NK-92 (cell line): ENCODE data around the gene HYCC1.
"Not testable (repeated sequence)": the region's sequence is repeated elsewhere in the genome, so short reads cannot be mapped to it uniquely, and the experiment has no call there.

ENCODE experiments used
- DNase-seq: peaks from one replicate; lab custom pipeline; 2025; ENCODE audit not compliant: unreplicated experiment; lab: John Stamatoyannopoulos, UW

The HYCC1 gene

DNA sequence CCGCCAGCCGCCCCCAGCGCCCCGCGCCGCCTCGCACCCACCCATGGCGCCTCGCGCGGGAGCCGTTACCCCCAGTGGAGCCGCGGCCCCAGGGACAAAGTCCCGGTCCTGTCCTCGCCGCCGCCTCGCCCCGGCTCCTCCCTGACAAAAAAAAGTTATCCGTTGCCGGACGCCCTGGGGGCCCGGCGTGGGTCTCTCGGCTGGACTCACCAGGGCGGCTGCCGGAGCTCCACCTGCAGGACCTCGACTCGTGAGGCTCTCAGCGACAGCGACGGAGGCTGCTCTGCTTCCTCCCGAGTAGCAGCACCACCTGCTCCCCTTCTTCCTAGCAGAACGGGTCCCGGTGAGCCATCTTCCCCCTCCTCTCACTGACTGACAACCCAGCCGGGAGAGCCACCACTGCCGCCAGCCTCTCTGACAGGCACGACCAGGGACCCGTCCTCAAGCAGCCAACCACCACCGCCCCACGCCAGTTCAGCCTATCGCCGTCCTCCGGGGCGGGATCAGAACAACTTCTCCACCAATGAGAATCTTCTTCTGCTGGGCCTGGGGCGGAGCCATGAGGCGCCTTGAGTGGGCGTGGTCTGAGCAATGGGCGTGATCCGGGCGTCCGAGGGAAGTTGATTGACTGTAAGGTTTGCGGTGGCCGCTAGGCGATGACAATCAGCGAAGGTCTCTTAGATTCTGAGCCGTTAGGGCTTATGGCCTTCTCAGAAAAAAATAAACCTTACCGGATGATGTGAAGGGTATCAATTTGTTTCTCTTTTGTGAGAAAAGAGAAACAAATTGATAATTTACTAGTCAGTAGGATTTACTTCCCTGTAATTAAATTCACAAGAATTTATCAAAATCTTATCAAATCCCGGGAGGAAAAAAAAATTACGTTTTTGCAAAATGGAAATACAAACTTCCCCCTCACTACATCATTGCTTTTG lies at the start of gene HYCC1:
HYCC1 (minus strand) TSS at position 416 of the 935 bp plus-strand sequence. CDS start 23,019 bp downstream, outside the sequence.
- DNase-seq, result peak; percentile 95

DNA sequence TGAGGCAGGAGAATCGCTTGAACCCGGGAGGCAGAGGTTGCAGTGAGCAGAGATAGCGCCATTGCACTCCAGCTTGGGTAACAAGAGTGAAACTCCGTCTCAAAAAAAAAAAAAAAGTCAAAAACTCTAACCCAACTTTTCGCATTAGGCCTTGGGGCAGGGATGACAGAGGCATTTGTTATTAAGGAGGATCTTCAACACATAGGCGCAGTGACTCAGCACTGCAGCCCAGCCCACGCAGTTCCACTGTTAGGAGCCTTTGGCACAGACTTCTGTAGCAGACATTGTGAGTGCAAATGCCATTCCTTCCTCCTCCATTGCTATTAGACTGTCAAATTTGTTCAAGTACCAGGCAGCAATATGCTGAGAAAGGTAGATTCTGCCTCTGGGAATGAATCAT lies 48.5 kb upstream of the HYCC1 start:
- DNase-seq, result no peak

DNA sequence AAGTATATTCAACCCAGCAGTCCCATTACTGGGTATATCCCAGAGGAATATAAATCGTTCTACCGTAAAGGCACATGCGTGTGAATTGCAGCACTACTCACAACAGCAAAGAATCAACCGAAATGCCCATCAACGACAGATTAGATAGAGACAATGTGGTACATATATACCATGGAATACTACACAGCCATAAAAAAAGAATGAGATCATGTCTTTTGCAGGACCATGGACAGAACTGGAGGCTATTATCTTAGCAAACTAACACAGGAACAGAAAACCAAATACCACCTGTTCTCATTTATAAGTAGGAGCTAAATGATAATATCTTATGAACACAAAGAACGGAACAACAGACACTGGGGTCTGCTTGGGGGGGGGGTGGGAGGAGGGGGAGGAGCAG lies 47.4 kb upstream of the HYCC1 start:
- no peak for DNase-seq

DNA sequence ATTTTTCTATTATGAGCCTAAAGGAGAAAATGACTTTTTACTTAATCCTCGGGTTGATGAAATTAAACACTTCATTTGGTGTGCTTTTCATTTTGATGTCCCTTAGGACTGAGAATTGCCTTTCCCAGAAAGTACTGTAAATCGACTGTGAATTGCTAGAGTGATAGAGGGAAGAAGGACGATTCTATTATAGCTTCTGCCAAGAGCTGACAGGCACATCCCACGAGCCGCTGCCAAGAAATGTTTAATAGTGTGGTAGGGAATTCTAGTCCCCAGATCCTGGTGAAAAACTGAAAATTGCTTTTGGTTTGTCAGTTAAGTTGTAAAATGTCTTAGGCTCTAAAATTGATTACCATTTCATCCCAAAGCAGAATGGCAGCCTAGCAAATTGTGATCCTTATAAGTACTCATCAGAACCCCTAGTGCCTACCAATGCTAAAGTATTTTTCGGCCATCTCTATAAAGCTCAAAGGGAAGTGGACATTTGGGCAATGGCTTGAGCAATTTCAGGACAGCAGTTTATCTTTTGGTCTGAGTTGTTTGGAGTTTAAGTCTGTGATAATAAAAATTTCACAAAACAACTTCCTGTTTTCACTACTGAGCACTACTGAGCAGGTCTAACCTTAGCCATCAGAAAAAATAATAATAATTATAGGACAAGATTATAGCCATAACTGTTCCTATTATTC lies 44.6 kb upstream of the HYCC1 start:
- DNase-seq, result no peak

DNA sequence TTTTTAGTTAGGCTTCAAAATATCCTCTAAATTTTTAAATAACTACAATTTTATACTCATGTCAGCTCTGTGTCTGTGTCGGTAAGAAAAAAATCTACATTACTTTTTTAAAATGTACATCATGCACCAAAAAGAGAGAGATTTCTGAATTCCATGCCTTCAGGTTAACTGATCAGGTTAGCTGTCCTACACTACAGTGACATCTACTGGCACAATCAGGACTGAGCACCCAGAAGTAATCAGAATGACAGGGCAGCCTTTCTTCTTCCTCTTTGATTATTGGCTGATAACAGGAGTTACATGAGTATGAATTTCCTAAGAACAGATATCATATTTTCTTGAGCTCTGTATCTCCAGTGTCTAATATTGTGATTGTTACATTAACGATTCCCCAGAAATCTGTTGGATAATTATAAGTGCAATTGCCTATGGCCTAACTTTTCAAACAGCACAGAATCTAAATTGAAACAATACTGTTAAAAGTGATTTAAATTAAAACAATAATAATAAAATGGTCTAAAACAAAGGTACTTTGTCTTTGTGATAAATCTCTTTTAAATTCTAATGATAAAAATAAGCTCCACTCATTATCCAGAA lies 41.8 kb upstream of the HYCC1 start:
- no peak for DNase-seq

DNA sequence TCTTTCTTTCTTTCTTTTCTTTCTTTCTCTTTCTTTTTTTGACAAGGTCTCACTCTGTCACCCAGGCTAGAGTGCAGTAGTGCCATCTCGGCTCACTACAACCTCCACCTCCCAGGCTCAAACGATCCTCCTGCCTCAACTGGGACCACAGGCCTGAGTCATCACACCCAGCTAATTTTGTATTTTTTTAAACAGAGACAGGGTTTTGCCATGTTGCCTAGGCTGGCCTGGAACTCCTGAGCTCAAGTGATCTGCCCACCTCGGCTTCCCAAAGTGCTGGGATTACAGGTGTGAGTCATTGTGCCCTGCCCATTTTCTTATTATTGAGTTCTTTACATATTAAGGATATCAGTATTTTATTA lies 37.2 kb upstream of the HYCC1 start:
- not testable (repeated sequence) for DNase-seq

DNA sequence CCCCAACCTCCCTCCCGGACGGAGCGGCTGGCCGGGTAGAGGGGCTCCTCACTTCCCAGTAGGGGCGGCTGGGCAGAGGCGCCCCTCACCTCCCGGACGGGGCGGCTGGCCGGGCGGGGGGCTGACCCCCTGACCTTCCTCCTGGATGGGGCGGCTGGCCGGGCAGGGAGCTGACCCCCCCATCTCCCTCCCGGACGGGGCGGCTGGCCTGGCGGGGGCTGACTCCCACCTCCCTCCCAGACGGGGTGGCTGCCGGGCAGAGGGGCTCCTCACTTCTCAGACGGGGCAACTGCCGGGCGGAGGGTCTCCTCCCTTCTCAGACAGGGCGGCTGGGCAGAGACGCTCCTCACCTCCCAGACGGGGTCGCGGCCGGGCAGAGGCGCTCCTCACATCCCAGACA lies 32.4 kb upstream of the HYCC1 start:
- not testable (repeated sequence) for DNase-seq

DNA sequence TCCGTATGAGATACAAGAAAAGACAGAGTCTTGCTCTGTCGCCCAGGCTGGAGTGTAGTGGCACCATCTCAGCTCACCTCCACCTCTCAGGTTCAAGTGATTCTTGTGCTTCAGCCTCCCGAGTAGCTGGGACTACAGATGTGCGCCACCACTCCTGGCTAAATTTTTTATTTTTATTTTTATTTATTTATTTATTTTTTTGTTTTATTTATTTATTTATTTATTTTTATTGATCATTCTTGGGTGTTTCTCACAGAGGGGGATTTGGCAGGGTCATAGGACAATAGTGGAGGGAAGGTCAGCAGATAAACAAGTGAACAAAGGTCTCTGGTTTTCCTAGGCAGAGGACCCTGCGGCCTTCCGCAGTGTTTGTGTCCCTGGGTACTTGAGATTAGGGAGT lies 31.2 kb upstream of the HYCC1 start:
- DNase-seq, result not testable (repeated sequence)

DNA sequence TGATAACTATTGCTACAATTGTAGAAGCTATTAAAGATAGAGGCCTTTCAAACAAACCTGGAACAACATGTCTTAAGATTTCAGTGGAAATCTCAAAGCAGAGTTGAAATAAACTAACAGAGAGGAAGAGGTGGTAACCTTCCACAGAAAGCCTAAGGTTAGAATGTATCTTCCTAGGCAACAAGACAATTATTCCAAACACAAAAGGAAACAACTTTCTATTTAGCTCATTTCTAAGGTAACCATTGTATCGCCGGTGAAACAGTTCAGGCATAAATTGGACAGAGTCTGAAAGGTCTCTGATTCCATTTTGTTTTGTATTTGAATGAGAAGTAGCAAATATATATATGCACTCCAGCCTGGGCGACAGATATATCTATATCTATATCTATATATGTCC lies 30.7 kb upstream of the HYCC1 start:
- DNase-seq, result no peak

DNA sequence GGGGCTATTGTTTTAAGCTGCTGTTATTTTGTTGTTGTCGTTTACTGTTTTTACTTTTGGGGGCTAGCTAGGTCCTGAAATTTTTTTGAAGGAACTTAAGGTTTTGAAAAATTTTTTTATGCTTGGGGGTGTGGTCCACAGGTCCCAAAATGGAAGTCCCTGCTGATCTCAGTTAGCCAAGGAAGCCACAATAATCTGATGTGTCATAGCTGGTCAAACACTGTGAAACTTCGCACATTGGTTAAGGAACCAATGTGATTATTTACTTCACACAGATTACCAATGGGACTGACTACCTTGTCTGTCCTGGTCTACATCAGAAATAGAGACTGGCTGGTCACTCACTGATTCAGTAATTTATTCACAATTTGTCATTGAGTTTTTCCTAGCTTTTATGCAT lies 29.5 kb upstream of the HYCC1 start:
- DNase-seq, result no peak

DNA sequence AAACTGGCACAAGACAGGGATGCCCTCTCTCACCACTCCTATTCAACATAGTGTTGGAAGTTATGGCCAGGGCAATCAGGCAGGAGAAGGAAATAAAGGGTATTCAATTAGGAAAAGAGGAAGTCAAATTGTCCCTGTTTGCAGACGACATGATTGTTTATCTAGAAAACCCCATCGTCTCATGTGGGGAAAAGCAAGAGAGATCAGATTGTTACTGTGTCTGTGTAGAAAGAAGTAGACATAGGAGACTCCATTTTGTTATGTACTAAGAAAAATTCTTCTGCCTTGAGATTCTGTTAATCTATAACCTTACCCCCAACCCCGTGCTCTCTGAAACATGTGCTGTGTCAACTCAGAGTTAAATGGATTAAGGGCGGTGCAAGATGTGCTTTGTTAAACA lies 25.7 kb upstream of the HYCC1 start:
- not testable (repeated sequence) for DNase-seq

DNA sequence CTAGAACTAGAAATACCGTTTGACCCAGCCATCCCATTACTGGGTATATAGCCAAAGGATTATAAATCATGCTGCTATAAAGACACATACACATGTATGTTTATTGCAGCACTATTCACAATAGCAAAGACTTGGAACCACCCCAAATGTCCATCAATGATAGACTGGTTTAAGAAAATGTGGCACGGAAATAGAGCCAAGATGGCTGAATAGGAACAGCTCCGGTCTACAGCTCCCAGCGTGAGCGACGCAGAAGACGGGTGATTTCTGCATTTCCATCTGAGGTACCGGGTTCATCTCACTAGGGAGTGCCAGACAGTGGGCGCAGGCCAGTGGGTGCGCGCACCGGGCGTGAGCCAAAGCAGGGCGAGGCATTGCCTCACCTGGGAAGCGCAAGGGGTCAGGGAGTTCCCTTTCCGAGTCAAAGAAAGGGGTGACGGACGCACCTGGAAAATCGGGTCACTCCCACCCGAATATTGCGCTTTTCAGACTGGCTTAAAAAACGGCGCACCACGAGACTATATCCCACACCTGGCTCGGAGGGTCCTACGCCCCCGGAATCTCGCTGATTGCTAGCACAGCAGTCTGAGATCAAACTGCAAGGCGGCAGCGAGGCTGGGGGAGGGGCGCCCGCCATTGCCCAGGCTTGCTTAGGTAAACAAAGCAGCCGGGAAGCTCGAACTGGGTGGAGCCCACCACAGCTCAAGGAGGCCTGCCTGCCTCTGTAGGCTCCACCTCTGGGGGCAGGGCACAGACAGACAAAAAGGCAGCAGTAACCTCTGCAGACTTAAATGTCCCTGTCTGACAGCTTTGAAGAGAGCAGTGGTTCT lies 21.8 kb upstream of the HYCC1 start:
- not testable (repeated sequence) for DNase-seq

DNA sequence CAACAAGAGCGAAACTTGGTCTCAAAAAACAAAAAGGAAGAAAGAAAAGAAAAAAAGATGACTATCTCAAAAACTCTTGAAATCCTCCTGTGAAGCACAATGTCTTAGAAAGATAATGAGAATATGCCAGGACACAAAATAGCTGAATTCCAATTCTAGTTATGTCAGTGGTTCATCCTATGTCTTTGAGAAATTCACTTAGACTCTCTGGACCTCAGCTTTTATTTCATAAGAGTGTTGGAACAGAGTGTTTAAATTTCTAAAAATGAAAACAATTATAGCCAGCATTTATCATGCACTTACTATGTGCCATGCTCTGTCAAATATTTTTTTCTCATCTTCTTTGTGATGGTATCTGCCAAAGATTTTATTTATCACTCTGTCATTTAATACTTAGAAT lies 13.3 kb upstream of the HYCC1 start:
- DNase-seq, result no peak

DNA sequence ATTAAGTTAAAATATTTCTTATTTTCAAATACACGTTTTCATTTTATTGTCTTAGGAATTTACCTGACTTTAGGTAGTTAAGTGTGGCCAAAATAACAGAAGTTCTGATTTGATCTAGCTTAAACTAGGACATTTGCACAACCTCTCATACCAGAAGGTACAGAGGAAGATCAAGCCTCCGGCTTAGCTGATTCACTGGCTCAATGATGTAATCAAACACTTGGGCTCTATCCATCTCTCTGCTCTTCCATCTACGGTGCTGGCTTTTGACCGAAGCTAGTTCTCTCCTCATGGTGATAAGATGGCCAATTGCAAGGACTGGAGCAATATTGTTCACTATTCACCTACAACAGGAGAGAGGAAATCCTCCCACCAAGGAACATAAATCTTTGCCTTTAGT lies 12.2 kb upstream of the HYCC1 start:
- no peak for DNase-seq

DNA sequence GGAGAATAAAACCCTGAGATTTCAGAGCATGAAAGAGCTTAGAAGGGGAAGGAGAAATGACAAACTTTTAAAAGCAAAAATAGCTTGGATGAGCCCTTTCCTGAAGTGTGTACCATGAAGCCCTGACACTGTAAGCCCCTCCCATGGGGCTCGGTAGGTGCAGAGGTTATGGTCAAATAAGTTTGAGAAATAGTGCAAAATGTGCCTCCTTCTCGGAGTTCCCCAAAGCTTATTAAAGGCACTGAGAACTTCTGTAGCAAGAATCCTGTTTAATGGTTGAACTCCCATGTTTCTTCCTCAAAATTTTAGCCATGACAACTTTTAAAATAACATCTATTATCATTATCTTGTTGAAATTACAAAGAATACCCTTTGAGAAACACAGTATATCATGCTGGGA lies 10.5 kb upstream of the HYCC1 start:
- DNase-seq, result no peak

DNA sequence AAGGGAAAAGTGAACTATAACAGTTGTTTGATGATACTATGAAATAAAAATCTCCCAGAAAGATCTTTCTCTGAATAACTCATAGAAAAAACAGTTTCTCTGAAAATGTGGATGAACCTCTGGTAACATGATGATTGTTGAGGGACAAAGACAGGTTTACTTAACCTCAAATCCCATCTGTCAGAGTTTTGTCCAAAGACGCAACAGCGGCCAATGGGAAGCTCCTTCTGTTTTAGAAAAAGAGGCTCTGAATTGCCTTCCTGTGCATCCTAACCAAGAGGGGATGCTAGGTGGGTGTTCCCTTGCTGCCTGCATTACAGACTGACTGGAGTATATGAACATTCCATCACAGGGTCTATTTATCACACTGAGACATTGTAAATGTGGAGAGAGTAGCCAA lies 8.9 kb upstream of the HYCC1 start:
- no peak for DNase-seq

DNA sequence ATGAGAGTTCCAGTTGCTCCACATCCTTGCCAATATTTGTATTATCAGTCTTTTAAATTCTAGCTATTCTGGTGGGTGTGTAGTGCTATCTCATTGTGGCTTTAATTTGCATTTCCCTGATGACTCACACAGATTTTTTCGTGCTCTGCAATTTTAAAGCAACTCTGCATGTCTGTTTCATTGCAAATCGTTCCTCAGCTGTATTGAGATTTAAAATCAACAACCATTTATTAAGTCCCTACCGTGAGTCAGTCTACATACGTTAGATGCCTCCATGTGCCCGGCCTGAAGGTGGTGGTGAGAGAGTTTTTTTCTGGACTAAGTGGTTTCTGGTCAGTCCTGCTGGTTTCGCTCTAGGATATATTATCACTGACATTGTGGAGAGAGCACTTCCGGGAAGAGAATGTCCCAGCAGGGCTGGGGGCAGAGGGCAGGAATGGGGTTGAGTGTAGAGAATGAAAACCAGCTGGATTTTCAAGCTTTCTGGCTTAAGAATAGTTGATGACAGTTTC lies 8.4 kb upstream of the HYCC1 start:
- no peak for DNase-seq

DNA sequence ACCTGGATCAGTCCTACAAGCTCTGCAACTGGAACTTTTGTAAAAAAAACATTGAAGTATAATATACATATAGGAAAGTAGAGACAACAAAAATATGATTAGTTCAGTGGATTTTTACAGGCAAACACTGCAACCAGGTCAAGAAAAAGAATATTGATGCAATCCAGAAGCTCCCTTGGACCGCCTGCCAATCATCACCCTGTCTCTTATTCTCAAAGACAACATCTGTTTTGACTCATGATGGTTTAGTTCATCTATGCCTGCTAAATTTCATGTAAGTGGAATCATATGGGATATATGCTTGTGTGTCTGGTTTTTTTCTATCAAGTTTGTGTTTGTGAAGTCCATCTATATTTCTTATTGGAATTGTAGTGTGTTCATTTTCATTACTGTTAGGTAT lies 7.7 kb upstream of the HYCC1 start:
- no peak for DNase-seq

DNA sequence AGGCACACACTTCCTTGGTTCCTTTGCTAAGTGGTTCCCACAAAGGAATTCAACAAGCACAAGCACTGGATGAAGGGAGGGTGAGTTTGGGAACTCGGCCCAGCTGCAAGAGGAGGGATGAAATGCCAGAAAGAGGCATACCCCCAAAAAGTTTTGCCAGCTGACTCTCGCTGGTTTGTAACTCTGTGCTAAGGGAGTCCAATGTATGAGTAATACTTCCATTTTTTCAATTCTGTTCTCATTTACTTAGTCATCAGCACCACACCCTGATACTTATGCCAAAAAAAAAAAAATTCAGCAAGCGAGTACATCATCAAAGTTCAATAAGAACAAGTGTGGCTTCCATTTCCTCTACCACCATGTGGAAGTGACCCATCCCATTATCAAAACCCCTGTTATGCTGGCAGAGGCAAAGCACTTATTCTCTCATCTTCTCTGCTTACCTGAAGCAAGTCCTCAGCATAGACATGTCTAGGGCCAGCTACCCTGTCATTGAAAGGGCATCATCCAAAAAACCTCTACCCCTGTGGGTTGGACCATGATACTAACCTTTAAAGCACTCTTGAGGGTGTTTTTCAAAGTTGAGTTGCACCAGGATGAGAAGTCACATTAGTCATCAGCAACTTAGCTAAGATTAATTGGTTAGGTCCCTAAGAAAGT lies 6.9 kb upstream of the HYCC1 start:
- DNase-seq, result no peak

DNA sequence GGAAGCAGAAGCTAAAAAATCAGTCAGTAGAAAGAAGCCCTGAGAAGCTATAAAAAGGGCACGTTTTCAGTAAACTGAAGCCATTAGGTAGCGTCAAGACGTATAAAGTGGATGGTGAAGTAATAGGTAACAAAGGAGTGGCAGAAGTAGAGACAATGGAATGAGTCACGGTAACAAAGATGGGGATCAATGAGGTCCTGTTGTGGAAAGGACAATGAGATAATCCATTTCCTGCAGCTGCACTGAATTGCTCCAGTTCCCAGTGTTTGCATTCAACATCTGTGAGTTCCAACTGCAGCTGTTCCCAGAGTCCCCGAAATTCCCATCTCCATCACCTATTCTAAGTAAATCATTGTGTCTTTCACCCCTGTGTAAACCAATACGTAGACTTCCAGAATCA lies 4.8 kb upstream of the HYCC1 start:
- no peak for DNase-seq
